CD14-positive monocyte (primary cell): ENCODE results near the gene ACOT2. TPM values are rescaled to one million over a fixed set of nuclear protein-coding genes. Genes with fewer than 3 reads are reported as not detected.
A peak's percentile ranks its signal among the peaks of the same experiment; 100 is the strongest.

Experiments
- DNase-seq, 3 donors: peaks; one replicate each; pipeline ENCODE4 v3.0.0-alpha.2; 2011 to 2022
- H2AFZ ChIP-seq: 2 replicates; pipeline ENCODE4 v1.6.0; 2012; ENCODE audit warnings: mild to moderate bottlenecking, low read depth, low read length, inconsistent platforms; ENCODE audit not compliant: insufficient read depth, poor library complexity, severe bottlenecking
- H3K27ac ChIP-seq, 2 donors: 1 replicate in 1 of 2; 2 replicates in 1 of 2; pipeline ENCODE4 v1.5.1; 2012 to 2013; ENCODE audit warnings: low read length in 2 of 2, control low read depth in 1 of 2, inconsistent platforms in 1 of 2, low read depth in 1 of 2, mild to moderate bottlenecking in 1 of 2
- H3K27me3 ChIP-seq, 2 donors: one replicate each; pipeline versions ENCODE4 v1.6.0 to v1.6.1; 2011 to 2013; ENCODE audit warnings: low read length in 2 of 2; ENCODE audit not compliant: control insufficient read depth in 2 of 2, insufficient read depth in 2 of 2
- H3K36me3 ChIP-seq, 2 donors: replicated peaks in 1 of 2; 1 replicate in 1 of 2; 2 replicates in 1 of 2; pipeline versions ENCODE4 v1.5.1 to v1.6.1; 2012 to 2013; ENCODE audit warnings: low read length in 2 of 2, control low read depth in 1 of 2, inconsistent platforms in 1 of 2, mild to moderate bottlenecking in 1 of 2; ENCODE audit not compliant: insufficient read depth in 2 of 2, control insufficient read depth in 1 of 2
- H3K4me1 ChIP-seq, 2 donors: 1 replicate in 1 of 2; 2 replicates in 1 of 2; pipeline versions ENCODE4 v1.5.1 to v1.6.1; 2012 to 2013; ENCODE audit warnings: low read length in 2 of 2, control low read depth in 1 of 2, inconsistent platforms in 1 of 2, mild to moderate bottlenecking in 1 of 2, moderate library complexity in 1 of 2; ENCODE audit not compliant: insufficient read depth in 2 of 2, control insufficient read depth in 1 of 2
- H3K4me2 ChIP-seq: replicated peaks from 2 replicates; pipeline ENCODE3; 2012; ENCODE audit warnings: low read length, moderate library complexity, mild to moderate bottlenecking; ENCODE audit not compliant: poor library complexity, severe bottlenecking; ENCODE audit errors: extremely low read depth
- H3K4me3 ChIP-seq, 3 experiments: fragments of 200-600 bp in 1 of 3; sonication (generic) in 1 of 3; replicated peaks in 1 of 3; 1 replicate in 2 of 3; 2 replicates in 1 of 3; pipeline ENCODE4 v1.5.1; 2011 to 2013; ENCODE audit warnings: low read length in 3 of 3, mild to moderate bottlenecking in 3 of 3, control low read depth in 2 of 3, low read depth in 2 of 3, inconsistent platforms in 1 of 3, moderate library complexity in 1 of 3
- H3K79me2 ChIP-seq: 2 replicates; pipeline ENCODE4 v1.6.0; 2012; ENCODE audit warnings: mild to moderate bottlenecking, control low read depth, inconsistent platforms, low read length, moderate library complexity; ENCODE audit not compliant: insufficient read depth
- H3K9ac ChIP-seq: 2 replicates; pipeline ENCODE4 v1.6.0; 2017; ENCODE audit warnings: low read length, mild to moderate bottlenecking; ENCODE audit not compliant: insufficient read depth, poor library complexity, severe bottlenecking
- H3K9me3 ChIP-seq, 2 donors: replicated peaks in 1 of 2; 1 replicate in 1 of 2; 2 replicates in 1 of 2; pipeline versions ENCODE4 v1.5.1 to v1.6.1; 2012 to 2013; ENCODE audit warnings: low read length in 2 of 2, control low read depth in 1 of 2; ENCODE audit not compliant: control insufficient read depth in 1 of 2, insufficient read depth in 1 of 2
- H4K20me1 ChIP-seq: 2 replicates; pipeline ENCODE4 v1.6.0; 2012; ENCODE audit warnings: mild to moderate bottlenecking, low read length, control low read depth, moderate library complexity; ENCODE audit not compliant: insufficient read depth
- H3K27ac Mint-ChIP-seq, 7 donors: one replicate each; pipeline ENCODE4 v1.8.0; 2020; ENCODE audit warnings: mild to moderate bottlenecking in 7 of 7, mixed read lengths in 7 of 7, moderate library complexity in 6 of 7, inconsistent platforms in 2 of 7
- H3K27me3 Mint-ChIP-seq, 3 donors: one replicate each; pipeline ENCODE4 v1.8.0; 2021 to 2022; ENCODE audit warnings: low read depth in 3 of 3, mild to moderate bottlenecking in 3 of 3, mixed read lengths in 3 of 3, moderate library complexity in 3 of 3, inconsistent platforms in 1 of 3
- H3K36me3 Mint-ChIP-seq, 2 donors: one replicate each; pipeline ENCODE4 v1.8.0; 2020; ENCODE audit warnings: mixed read lengths in 2 of 2, inconsistent platforms in 1 of 2, mild to moderate bottlenecking in 1 of 2
- H3K4me1 Mint-ChIP-seq: one replicate; pipeline ENCODE4 v1.8.0; 2020; ENCODE audit warnings: mild to moderate bottlenecking, mixed read lengths
- H3K4me3 Mint-ChIP-seq, 2 donors: one replicate each; pipeline ENCODE4 v1.8.0; 2020; ENCODE audit warnings: mild to moderate bottlenecking in 2 of 2, mixed read lengths in 2 of 2, moderate library complexity in 1 of 2
- H3K9me3 Mint-ChIP-seq, 7 donors: one replicate each; pipeline ENCODE4 v1.8.0; 2020 to 2022; ENCODE audit warnings: mixed read lengths in 7 of 7, mild to moderate bottlenecking in 6 of 7, moderate library complexity in 6 of 7, inconsistent platforms in 2 of 7
- WGBS: methylation state at CpG from one replicate; pipeline ENCODE4 v1.1.5; 2013; ENCODE audit warnings: missing lambda C conversion rate; ENCODE audit not compliant: insufficient coverage; 5-methylcytosine and 5-hydroxymethylcytosine counted together
- intact Hi-C, 2 donors: fragments of 100-400 bp; cut with micrococcal nuclease; formaldehyde crosslinking; loops; one replicate each; pipeline versions ENCODE4 v1.15.0 to v1.15.1; 2023
- polyA plus RNA-seq, 3 donors: library from polyadenylated mRNA; depleted of rRNA in 1 of 3; unstranded in 2 of 3; stranded (reverse) in 1 of 3; fragments of 300-500 nt in 2 of 3; fragments of >200 nt in 1 of 3; fragmentation: Illumina TruSeq in 2 of 3; gene quantifications; 1 replicate in 2 of 3; 2 replicates in 1 of 3; pipeline ENCODE4 v1.2.3, GENCODE V29; 2012 to 2021
- TF ChIP-seq, protein P1 (sequence below): fragments of 200-600 bp; IDR thresholded peaks from one replicate; pipeline ENCODE4 v1.8.0; 2022; ENCODE audit warnings: antibody characterized with exemption, mild to moderate bottlenecking

ACOT2 gene
- polyA plus RNA-seq, 3 donors, result 2.6 to 6.0 (median 5.2) TPM

DNA sequence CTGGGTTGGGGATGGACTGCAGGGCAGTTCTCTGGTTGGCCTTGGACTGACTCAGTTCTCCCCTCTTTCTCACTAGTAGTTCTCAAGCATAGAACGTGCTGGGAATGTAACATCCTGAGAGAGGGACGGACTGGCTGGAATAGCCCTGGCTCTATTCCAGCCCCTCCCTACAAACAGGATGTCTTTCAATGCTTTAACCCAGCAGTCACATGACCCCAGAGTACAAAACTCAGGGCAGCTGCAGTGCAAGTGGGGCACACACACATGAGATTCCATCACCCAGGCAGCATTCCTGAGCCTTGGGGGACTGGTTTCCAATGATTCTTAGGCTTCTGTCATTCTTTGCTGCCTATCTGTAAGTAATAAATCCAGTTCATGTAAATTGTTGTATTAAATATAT, 41.7 kb downstream of the ACOT2 start:
- Histone ChIP-seq H3K27ac (no peak overlapping the region), H3K9ac (no peak overlapping the region), H3K9me3 (no peaks in the 10 kb centered on the region), H4K20me1 (no peaks in the 10 kb centered on the region), H3K27me3 (peaks cover 11 to 16% of the 10 kb centered on the region in 2 donors), H3K79me2 (no peaks in the 10 kb centered on the region), H3K4me3 (no peak overlapping the region), H3K4me1 (peaks cover 7 to 9% of the 10 kb centered on the region in 2 donors), H3K4me2 (no peak overlapping the region), H2AFZ (no peak overlapping the region), H3K36me3 (no peaks in the 10 kb centered on the region)
- peaks cover 0 to 8% (median 1%) of the 10 kb centered on the region in 7 donors for H3K9me3 Mint-ChIP-seq
- 75% methylated on average over 2 of the region's 2 CpGs for WGBS
- H3K27ac Mint-ChIP-seq, result no peak overlapping the region
- H3K27me3 Mint-ChIP-seq, result peaks cover 11 to 30% (median 28%) of the 10 kb centered on the region in 3 donors
- DNase-seq, result no peak
- H3K4me1 Mint-ChIP-seq, result peaks cover 7% of the 10 kb centered on the region
- TF ChIP-seq, protein P1, sequence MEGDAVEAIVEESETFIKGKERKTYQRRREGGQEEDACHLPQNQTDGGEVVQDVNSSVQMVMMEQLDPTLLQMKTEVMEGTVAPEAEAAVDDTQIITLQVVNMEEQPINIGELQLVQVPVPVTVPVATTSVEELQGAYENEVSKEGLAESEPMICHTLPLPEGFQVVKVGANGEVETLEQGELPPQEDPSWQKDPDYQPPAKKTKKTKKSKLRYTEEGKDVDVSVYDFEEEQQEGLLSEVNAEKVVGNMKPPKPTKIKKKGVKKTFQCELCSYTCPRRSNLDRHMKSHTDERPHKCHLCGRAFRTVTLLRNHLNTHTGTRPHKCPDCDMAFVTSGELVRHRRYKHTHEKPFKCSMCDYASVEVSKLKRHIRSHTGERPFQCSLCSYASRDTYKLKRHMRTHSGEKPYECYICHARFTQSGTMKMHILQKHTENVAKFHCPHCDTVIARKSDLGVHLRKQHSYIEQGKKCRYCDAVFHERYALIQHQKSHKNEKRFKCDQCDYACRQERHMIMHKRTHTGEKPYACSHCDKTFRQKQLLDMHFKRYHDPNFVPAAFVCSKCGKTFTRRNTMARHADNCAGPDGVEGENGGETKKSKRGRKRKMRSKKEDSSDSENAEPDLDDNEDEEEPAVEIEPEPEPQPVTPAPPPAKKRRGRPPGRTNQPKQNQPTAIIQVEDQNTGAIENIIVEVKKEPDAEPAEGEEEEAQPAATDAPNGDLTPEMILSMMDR, result no peak
- intact Hi-C loops, result no loop called here
- H3K4me3 Mint-ChIP-seq, result no peak overlapping the region
- H3K36me3 Mint-ChIP-seq, result no peaks in the 10 kb centered on the region

GRCh38 chr14:73612339-73613045, 43.5 kb downstream of the ACOT2 start, which contains the start of gene ACOT6:
Gene ACOT6, plus strand, starts transcription at chr14:73612517. Its CDS starts 55 bp downstream, at chr14:73612572.
- Histone ChIP-seq H3K9ac (peak within 1 kb of the TSS; percentile 36), H3K79me2 (no peaks in the 10 kb centered on the region), H3K36me3 (no peaks in the 10 kb centered on the region), H3K4me1 (peaks cover 7 to 9% of the 10 kb centered on the region in 2 donors), H3K4me3 (peak within 1 kb of the TSS; percentile 53 to 82 (median 68)), H3K9me3 (no peaks in the 10 kb centered on the region), H2AFZ (peak within 1 kb of the TSS; percentile 85), H4K20me1 (no peaks in the 10 kb centered on the region), H3K4me2 (peak within 1 kb of the TSS; percentile 92), H3K27ac (no peak within 1 kb of the TSS), H3K27me3 (peaks cover 11 to 16% of the 10 kb centered on the region in 2 donors)
- peak; percentile 19 to 34 (median 24) for DNase-seq
- WGBS, result under 1% methylated on average over 84 of the region's 84 CpGs
- H3K4me1 Mint-ChIP-seq, result peaks cover 7% of the 10 kb centered on the region
- peak within 1 kb of the TSS; percentile 82 to 92 for H3K4me3 Mint-ChIP-seq
- TF ChIP-seq, protein P1, result no peak
- H3K9me3 Mint-ChIP-seq, result peaks cover 0 to 4% (median 1%) of the 10 kb centered on the region in 7 donors
- peaks cover 11 to 28% (median 26%) of the 10 kb centered on the region in 3 donors for H3K27me3 Mint-ChIP-seq
- intact Hi-C loops, result no loop called here
- no peak within 1 kb of the TSS for H3K27ac Mint-ChIP-seq
- H3K36me3 Mint-ChIP-seq, result no peaks in the 10 kb centered on the region
